Neural progenitor cell (in vitro differentiated cells): ENCODE results near the gene ELAVL3. TPM values are rescaled to one million over a fixed set of nuclear protein-coding genes. Genes with fewer than 3 reads are reported as not detected.
A peak's percentile ranks its signal among the peaks of the same experiment; 100 is the strongest.

Experiments
- DNase-seq: peaks from one replicate; pipeline ENCODE4 v3.0.0-alpha.2; 2016; ENCODE audit warnings: low spot score
- H2AFZ ChIP-seq: fragments of 200-600 bp; sonication (generic); replicated peaks from 2 replicates; pipeline ENCODE4 v1.6.1; 2016; ENCODE audit warnings: antibody characterized with exemption
- H3F3A ChIP-seq: fragments of 200-600 bp; sonication (generic); 2 replicates; pipeline ENCODE4 v1.6.1; 2016; ENCODE audit warnings: antibody characterized with exemption, low read depth
- H3K27ac ChIP-seq: fragments of 200-600 bp; sonication (generic); 2 replicates; pipeline ENCODE4 v1.5.1; 2016; ENCODE audit warnings: mild to moderate bottlenecking
- H3K27me3 ChIP-seq: fragments of 200-600 bp; sonication (generic); 2 replicates; pipeline ENCODE4 v1.6.1; 2016; ENCODE audit warnings: mild to moderate bottlenecking, moderate library complexity
- H3K36me3 ChIP-seq: fragments of 200-600 bp; sonication (generic); 2 replicates; pipeline ENCODE4 v1.5.1; 2016
- H3K4me1 ChIP-seq: fragments of 200-600 bp; sonication (generic); 2 replicates; pipeline ENCODE4 v1.6.1; 2016; ENCODE audit warnings: mixed run types
- H3K4me2 ChIP-seq: fragments of 200-600 bp; sonication (generic); 2 replicates; pipeline ENCODE4 v1.6.1; 2016
- H3K4me3 ChIP-seq: fragments of 200-600 bp; sonication (generic); 2 replicates; pipeline ENCODE4 v1.5.1; 2016
- H3K79me2 ChIP-seq: fragments of 200-600 bp; sonication (generic); 2 replicates; pipeline ENCODE4 v1.6.1; 2016; ENCODE audit warnings: low read depth
- H3K9ac ChIP-seq: fragments of 200-600 bp; sonication (generic); 2 replicates; pipeline ENCODE4 v1.6.1; 2016
- H3K9me3 ChIP-seq: fragments of 200-600 bp; sonication (generic); 2 replicates; pipeline ENCODE4 v1.5.1; 2016; ENCODE audit warnings: low read depth
- H4K20me1 ChIP-seq: fragments of 200-600 bp; sonication (generic); 2 replicates; pipeline ENCODE4 v1.6.1; 2016; ENCODE audit warnings: low read depth
- H3K27ac Mint-ChIP-seq: 3 replicates; pipeline ENCODE4 v1.8.0; 2021; ENCODE audit warnings: mixed read lengths
- H3K27me3 Mint-ChIP-seq: 2 replicates; pipeline ENCODE4 v1.8.0; 2022; ENCODE audit warnings: low read depth, mild to moderate bottlenecking, inconsistent platforms, moderate library complexity, mixed read lengths; ENCODE audit not compliant: insufficient read depth
- H3K36me3 Mint-ChIP-seq: 3 replicates; pipeline ENCODE4 v1.8.0; 2021; ENCODE audit warnings: mixed read lengths
- H3K4me1 Mint-ChIP-seq: 3 replicates; pipeline ENCODE4 v1.8.0; 2021; ENCODE audit warnings: mixed read lengths
- H3K4me3 Mint-ChIP-seq: 3 replicates; pipeline ENCODE4 v1.8.0; 2021; ENCODE audit warnings: mild to moderate bottlenecking, moderate library complexity, mixed read lengths
- H3K9me3 Mint-ChIP-seq: 3 replicates; pipeline ENCODE4 v1.8.0; 2020; ENCODE audit warnings: mixed read lengths
- CTCF ChIP-seq: fragments of 200-600 bp; sonication (generic); IDR thresholded peaks from 2 replicates; pipeline ENCODE4 v1.5.1; 2017; ENCODE audit warnings: antibody characterized with exemption, mild to moderate bottlenecking
- EZH2 ChIP-seq: fragments of 200-600 bp; sonication (generic); IDR thresholded peaks from 2 replicates; pipeline ENCODE4 v1.6.1; 2017; ENCODE audit warnings: antibody characterized with exemption, mild to moderate bottlenecking, moderate library complexity
- EZH2phosphoT487 ChIP-seq: fragments of 200-600 bp; sonication (generic); IDR thresholded peaks from 2 replicates; pipeline ENCODE4 v1.6.1; 2017; ENCODE audit warnings: antibody characterized with exemption
- microRNA-seq: library from miRNA; unstranded; fragments of <30 nt; microRNA quantifications from one replicate; pipeline ENCODE4, GENCODE V29; 2016
- small RNA-seq: library from RNA; depleted of rRNA; stranded (forward); fragments of <200 nt; gene quantifications from one replicate; pipeline ENCODE3, GENCODE V24; 2015
- total RNA-seq: library from RNA; depleted of rRNA; stranded (reverse); fragments of >200 nt; gene quantifications from 2 replicates; pipeline ENCODE4 v1.2.3, GENCODE V29; 2015; ENCODE audit warnings: low replicate concordance

The ELAVL3 gene
- total RNA-seq, 1 donor from 2014 or later: not detected

DNA sequence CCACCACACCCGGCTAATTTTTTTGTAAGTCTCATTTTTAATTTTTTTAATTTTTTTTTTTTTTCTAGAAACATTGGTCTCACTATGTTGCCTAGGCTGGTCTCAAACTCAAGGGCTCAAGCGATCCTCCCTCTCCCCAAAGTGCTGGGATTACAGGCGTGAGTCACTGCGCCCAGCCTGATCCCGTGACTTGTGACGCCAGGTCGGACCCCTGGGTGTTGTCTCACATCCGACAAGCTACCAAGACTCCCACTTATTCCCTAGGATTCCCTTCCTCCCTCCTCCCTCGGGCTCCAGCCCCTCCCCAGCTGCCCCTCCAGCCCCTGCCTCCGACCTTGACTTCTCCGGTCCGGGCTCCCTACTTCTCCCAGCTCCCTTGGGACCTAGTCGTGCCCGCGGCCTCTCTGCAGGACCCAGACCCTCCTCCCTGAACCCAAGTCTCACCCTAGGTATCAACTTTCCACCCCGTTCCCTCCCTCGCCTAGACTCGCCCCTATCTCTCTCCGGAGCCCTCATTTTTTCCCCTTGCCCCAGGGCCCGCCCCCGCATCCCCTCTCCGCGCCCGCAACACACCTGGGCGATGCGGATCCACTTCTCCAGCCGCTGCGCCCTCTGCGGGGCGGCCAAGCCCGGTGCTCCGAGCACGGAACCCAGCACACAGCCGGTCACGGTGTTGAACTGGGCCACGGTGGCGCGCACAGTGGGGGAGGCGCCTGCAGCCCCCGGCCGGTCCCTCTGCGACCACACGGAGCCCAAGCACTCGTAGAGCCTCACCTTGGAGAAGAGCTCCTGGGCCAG is 74.8 kb downstream of the ELAVL3 start:
- DNase-seq: peak; percentile 46
- Histone ChIP-seq H3K9me3 (no peaks in the 10 kb centered on the region), H3K27me3 (no peaks in the 10 kb centered on the region), H3K4me1 (no peaks in the 10 kb centered on the region), H3K4me3 (no peak overlapping the region), H3K79me2 (no peaks in the 10 kb centered on the region), H3K4me2 (no peak overlapping the region), H4K20me1 (no peaks in the 10 kb centered on the region), H3K27ac (no peak overlapping the region), H3F3A (no peaks in the 10 kb centered on the region), H3K36me3 (no peaks in the 10 kb centered on the region), H2AFZ (no peak overlapping the region), H3K9ac (no peak overlapping the region)
- no peaks in the 10 kb centered on the region for H3K36me3 Mint-ChIP-seq
- no peaks in the 10 kb centered on the region for H3K9me3 Mint-ChIP-seq
- H3K27ac Mint-ChIP-seq: no peak overlapping the region
- peaks cover 10% of the 10 kb centered on the region for H3K4me1 Mint-ChIP-seq
- TF ChIP-seq EZH2phosphoT487: no peak
- TF ChIP-seq CTCF: peak; percentile 32
- no peak overlapping the region for H3K4me3 Mint-ChIP-seq
- H3K27me3 Mint-ChIP-seq: peaks cover 17% of the 10 kb centered on the region

DNA sequence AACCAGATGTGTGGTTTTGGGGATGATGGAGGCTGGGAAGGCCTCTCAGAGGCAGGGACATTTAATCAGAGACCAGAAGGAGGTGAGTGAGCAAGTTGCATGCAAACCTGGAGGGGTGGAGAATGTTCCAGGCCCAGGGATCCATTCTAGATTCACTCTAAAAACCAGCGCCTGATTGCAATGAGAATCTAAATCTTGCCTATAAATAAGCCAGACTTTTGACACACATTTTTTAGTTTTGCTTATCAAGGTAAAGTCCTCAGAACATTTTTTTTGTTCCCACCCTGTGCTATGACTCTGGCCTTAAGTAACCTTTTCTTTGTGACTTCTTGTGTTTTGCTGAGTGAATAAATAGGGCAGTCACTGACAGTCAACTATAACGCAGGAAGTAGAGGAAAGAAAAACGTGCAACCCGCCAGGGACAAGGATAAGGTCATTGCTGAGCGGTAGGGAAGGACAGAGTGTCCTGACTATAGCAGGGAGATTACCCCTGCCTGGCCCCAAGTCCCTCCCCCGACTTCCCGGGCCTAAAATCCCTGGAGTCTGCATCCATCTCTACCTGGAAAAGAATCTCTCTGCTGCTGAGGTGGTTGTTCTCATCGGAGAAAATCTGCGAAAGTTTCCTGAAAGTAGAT is 76.1 kb downstream of the ELAVL3 start:
- Histone ChIP-seq H3K9me3 (no peaks in the 10 kb centered on the region), H3K27me3 (no peaks in the 10 kb centered on the region), H2AFZ (no peak overlapping the region), H3K4me2 (no peak overlapping the region), H3K4me1 (no peaks in the 10 kb centered on the region), H3F3A (no peaks in the 10 kb centered on the region), H3K36me3 (no peaks in the 10 kb centered on the region), H3K9ac (peak overlapping the region; percentile 34), H3K4me3 (no peak overlapping the region), H3K27ac (no peak overlapping the region), H4K20me1 (no peaks in the 10 kb centered on the region), H3K79me2 (no peaks in the 10 kb centered on the region)
- peaks cover 10% of the 10 kb centered on the region for H3K4me1 Mint-ChIP-seq
- peak overlapping the region; percentile 24 for H3K4me3 Mint-ChIP-seq
- H3K27ac Mint-ChIP-seq: peak overlapping the region; percentile 34
- H3K9me3 Mint-ChIP-seq: no peaks in the 10 kb centered on the region
- DNase-seq: no peak
- no peak for TF ChIP-seq EZH2
- TF ChIP-seq CTCF: no peak
- peaks cover 20% of the 10 kb centered on the region for H3K27me3 Mint-ChIP-seq
- H3K36me3 Mint-ChIP-seq: no peaks in the 10 kb centered on the region

- TF ChIP-seq EZH2 (no peak), CTCF (no peak), EZH2phosphoT487 (no peak)
- no peaks in the 10 kb centered on the region for H3F3A ChIP-seq
- H2AFZ ChIP-seq: no peak overlapping the region
- no peak overlapping the region for H3K9ac ChIP-seq
- peaks cover 16% of the 10 kb centered on the region for H3K27me3 Mint-ChIP-seq
- no peak overlapping the region for H3K4me3 ChIP-seq
- H3K27ac Mint-ChIP-seq: no peak overlapping the region
- no peaks in the 10 kb centered on the region for H3K36me3 ChIP-seq
- H3K27ac ChIP-seq: no peak overlapping the region
- H3K4me1 ChIP-seq: no peaks in the 10 kb centered on the region
- H3K9me3 ChIP-seq: no peaks in the 10 kb centered on the region
- no peaks in the 10 kb centered on the region for H3K27me3 ChIP-seq
- H3K79me2 ChIP-seq: no peaks in the 10 kb centered on the region
- no peaks in the 10 kb centered on the region for H3K9me3 Mint-ChIP-seq
- H3K36me3 Mint-ChIP-seq: no peaks in the 10 kb centered on the region
- H3K4me3 Mint-ChIP-seq: no peak overlapping the region
- no peak overlapping the region for H3K4me2 ChIP-seq
- DNase-seq: no peak
- peaks cover 10% of the 10 kb centered on the region for H3K4me1 Mint-ChIP-seq
- no peaks in the 10 kb centered on the region for H4K20me1 ChIP-seq
These were observed 78.9 kb downstream of the ELAVL3 start for GRCh38 chr19:11401808-11402543.

Small RNAs within 50 kb of the gene (microRNA-seq; reads per million reads assigned to microRNA genes)
- gene MIR7974: not detected

Small RNAs within 50 kb of the gene (small RNA-seq; reads per million reads assigned to genes)
- gene MIR7974: 3.5 reads per million, percentile 92 among the genes with 10 or more reads in this experiment
- gene RF00019: not detected
- gene RN7SL833P: 0.09 reads per million

Other genes with a start within 250 kb of the ELAVL3 start
- not detected in 2 replicates for gene ANGPTL8, start 241.4 kb downstream of the ELAVL3 start, total RNA-seq
- gene DOCK6, start 218.5 kb downstream of the ELAVL3 start, total RNA-seq: 10.0 and 27.5 TPM in 2 replicates
- not detected in 2 replicates for gene TSPAN16, start 184.9 kb downstream of the ELAVL3 start, total RNA-seq
- gene RAB3D, start 141.4 kb downstream of the ELAVL3 start, total RNA-seq: 5.5 and 8.5 TPM in 2 replicates
- gene TMEM205, start 134.8 kb downstream of the ELAVL3 start, total RNA-seq: 57.0 and 77.1 TPM in 2 replicates
- 1.8 and 4.4 TPM in 2 replicates for gene CCDC159, start 134.5 kb downstream of the ELAVL3 start, total RNA-seq
- 0.80 and 3.1 TPM in 2 replicates for gene PLPPR2, start 125.6 kb downstream of the ELAVL3 start, total RNA-seq
- 1.0 and 1.5 TPM in 2 replicates for gene SWSAP1, start 106.4 kb downstream of the ELAVL3 start, total RNA-seq
- gene EPOR, start 96.7 kb downstream of the ELAVL3 start, total RNA-seq: 6.5 and 7.3 TPM in 2 replicates
- gene RGL3, start 61.7 kb downstream of the ELAVL3 start, total RNA-seq: 0.49 and 4.7 TPM in 2 replicates
- gene ODAD3, start 45.9 kb downstream of the ELAVL3 start, total RNA-seq: 0.47 and 1.5 TPM in 2 replicates
- 53.6 and 130 TPM in 2 replicates for gene PRKCSH, start 45.4 kb downstream of the ELAVL3 start, total RNA-seq
- 3.4 and 15.8 TPM in 2 replicates for gene ZNF653, start 24.8 kb upstream of the ELAVL3 start, total RNA-seq
- 9.4 and 29.0 TPM in 2 replicates for gene ECSIT, start 48.1 kb upstream of the ELAVL3 start, total RNA-seq
- 7.0 and 7.2 TPM in 2 replicates for gene CNN1, start 57.8 kb upstream of the ELAVL3 start, total RNA-seq
- 26.9 and 40.0 TPM in 2 replicates for gene ELOF1, start 78.2 kb upstream of the ELAVL3 start, total RNA-seq
- gene ACP5, start 96.6 kb upstream of the ELAVL3 start, total RNA-seq: 0.11 and 0.90 TPM in 2 replicates
- gene ZNF627, start 116.4 kb upstream of the ELAVL3 start, total RNA-seq: 37.7 and 38.5 TPM in 2 replicates